K562 (cell line): ENCODE data around the gene CNTN2. TPM values are rescaled to one million over a fixed set of nuclear protein-coding genes. Genes with fewer than 3 reads are reported as not detected.

Experiments
- FOXJ3 ChIP-seq: sonication (generic); formaldehyde crosslinking; IDR thresholded peaks from 2 replicates; pipeline ENCODE4 v1.4.0; 2020; ENCODE audit warnings: mild to moderate bottlenecking, missing genetic modification reagents
- HDGF ChIP-seq: fragments of 450-650 bp; IDR thresholded peaks from 2 replicates; pipeline ENCODE4 v1.6.1; 2016
- KLF16 ChIP-seq: IDR thresholded peaks from 2 replicates; pipeline ENCODE4 v1.6.1; 2016; ENCODE audit warnings: antibody characterized with exemption
- MCM7 ChIP-seq, 2 experiments: fragments of 450-650 bp; IDR thresholded peaks; 2 replicates each; pipeline ENCODE4 v1.6.1; 2016 to 2018
- PHB ChIP-seq: fragments of 250-450 bp; sonication (Bioruptor Pico); IDR thresholded peaks from 2 replicates; pipeline ENCODE4 v1.5.0; 2021
- RBM14 ChIP-seq: fragments of 200-400 bp; formaldehyde crosslinking; IDR thresholded peaks from 2 replicates; pipeline ENCODE4 v1.6.1; 2018; ENCODE audit warnings: low read depth, mild to moderate bottlenecking, low read length, moderate library complexity, borderline replicate concordance; ENCODE audit not compliant: insufficient read depth
- TAL1 ChIP-seq: fragments of 450-650 bp; IDR thresholded peaks from 2 replicates; pipeline ENCODE4 v1.6.1; 2016; ENCODE audit warnings: mild to moderate bottlenecking
- TCF7 ChIP-seq: sonication (generic); IDR thresholded peaks from 2 replicates; pipeline ENCODE4 v1.6.1; 2016; ENCODE audit warnings: antibody characterized with exemption, borderline replicate concordance
- TRIM24 ChIP-seq, 2 experiments: fragments of 450-650 bp; IDR thresholded peaks; 2 replicates each; pipeline ENCODE4 v1.6.1; 2016
- USF2 ChIP-seq: sonication (generic); formaldehyde crosslinking; IDR thresholded peaks from 2 replicates; pipeline ENCODE4 v1.5.0; 2020; ENCODE audit warnings: missing genetic modification reagents
- ZBTB9 ChIP-seq: fragments of 450-650 bp; formaldehyde crosslinking; IDR thresholded peaks from 2 replicates; pipeline ENCODE4 v1.4.0; 2020; ENCODE audit warnings: mild to moderate bottlenecking, moderate library complexity
- ZFP36 ChIP-seq: fragments of 150-350 bp; IDR thresholded peaks from 2 replicates; pipeline ENCODE4 v1.6.1; 2018; ENCODE audit warnings: low read length, low read depth; ENCODE audit not compliant: partially characterized antibody
- ZNF134 ChIP-seq: fragments of 250-450 bp; sonication (Bioruptor Pico); conservative IDR thresholded peaks from 2 replicates; pipeline ENCODE4 v1.4.0; 2020
- ZNF239 ChIP-seq: fragments of 250-450 bp; sonication (Bioruptor Pico); IDR thresholded peaks from 2 replicates; pipeline ENCODE4 v1.4.0; 2020; ENCODE audit warnings: mild to moderate bottlenecking
- ZNF518B ChIP-seq: fragments of 250-450 bp; sonication (Bioruptor Pico); IDR thresholded peaks from 2 replicates; pipeline ENCODE4 v1.5.0; 2021; ENCODE audit warnings: mild to moderate bottlenecking, moderate library complexity
- ZNF695 ChIP-seq: fragments of 450-650 bp; formaldehyde crosslinking; IDR thresholded peaks from 2 replicates; pipeline ENCODE4 v1.4.0; 2020; ENCODE audit warnings: mild to moderate bottlenecking, moderate library complexity
- polyA plus RNA-seq, 8 experiments: library from polyadenylated mRNA; depleted of rRNA in 4 of 8; stranded (reverse) in 5 of 8; unstranded in 3 of 8; fragments of >200 nt; fragmentation: Nextera tagmentation in 2 of 8; fragmentation: Illumina TruSeq in 1 of 8; extraction: Ambion mirVana in 2 of 8; extraction: Trizol in 1 of 8; gene quantifications; 2 replicates each; pipeline versions ENCODE4 v1.2.1 to v1.2.3, GENCODE V29; 2011 to 2014; ENCODE audit warnings: inconsistent platforms in 1 of 8, missing spikeins in 1 of 8
- total RNA-seq, 7 experiments: library from RNA; depleted of rRNA in 6 of 7; stranded (reverse); fragments of >200 nt in 6 of 7; fragmentation: Illumina TruSeq in 2 of 7; extraction: Trizol in 2 of 7; gene quantifications; 2 replicates each; pipeline versions ENCODE4 v1.2.1 to v1.2.3, GENCODE V29; 2011 to 2021; ENCODE audit warnings: low replicate concordance in 1 of 7

Gene CNTN2
- total and polyA plus RNA-seq, 9 of the 15 experiments (the other 6 are each of a cell fraction or from before 2014, with no cell fraction given), result not detected

- TF ChIP-seq ZBTB9 (CRISPR knock-in tag), result no peak
- no peak for TF ChIP-seq ZNF695 (CRISPR knock-in tag)
- TF ChIP-seq PHB (CRISPR knock-in tag), result no peak
- TF ChIP-seq TRIM24 (IDR thresholded peaks at IDR 0.05), result no peak
- no peak for TF ChIP-seq ZNF518B
- TF ChIP-seq TCF7, result no peak
- TF ChIP-seq RBM14, result no peak
- peak; percentile 49; the same call in 1 of the 2 replicates for TF ChIP-seq USF2 (CRISPR knock-in tag)
- TF ChIP-seq HDGF, result no peak
- peak; percentile 42 for TF ChIP-seq ZFP36
- no peak for TF ChIP-seq FOXJ3 (CRISPR knock-in tag)
- TF ChIP-seq MCM7 (IDR thresholded peaks at IDR 0.05), result no peak
- TF ChIP-seq KLF16, result no peak
- TF ChIP-seq ZNF239 (CRISPR knock-in tag), result no peak
- no peak for TF ChIP-seq ZNF134
- no peak for TF ChIP-seq TAL1
- TF ChIP-seq, all 486 proteins: peak for 4
These were observed 758 bp upstream of the CNTN2 start (continued) for GRCh38 chr1:205041998-205042910.
